OCI-LY7 (cell line): ENCODE results near the gene PODXL.

Experiments used
- EZH2phosphoT487 ChIP-seq: fragments of 200-600 bp; sonication (generic); IDR thresholded peaks from 2 replicates; pipeline ENCODE4 v1.6.1; 2018; ENCODE audit warnings: low read depth, borderline replicate concordance, mild to moderate bottlenecking, mixed run types, antibody characterized with exemption, low read length, moderate library complexity, mixed read lengths
- TF ChIP-seq, protein P1 (sequence below): fragments of 200-600 bp; sonication (generic); conservative IDR thresholded peaks from 2 replicates; pipeline ENCODE4 v1.5.1; 2014; ENCODE audit warnings: mild to moderate bottlenecking, antibody characterized with exemption, low read length, moderate library complexity, mixed read lengths

GRCh38 chr7:131511071-131511470 lies 45.4 kb downstream of the PODXL start:
- TF ChIP-seq, protein P1, sequence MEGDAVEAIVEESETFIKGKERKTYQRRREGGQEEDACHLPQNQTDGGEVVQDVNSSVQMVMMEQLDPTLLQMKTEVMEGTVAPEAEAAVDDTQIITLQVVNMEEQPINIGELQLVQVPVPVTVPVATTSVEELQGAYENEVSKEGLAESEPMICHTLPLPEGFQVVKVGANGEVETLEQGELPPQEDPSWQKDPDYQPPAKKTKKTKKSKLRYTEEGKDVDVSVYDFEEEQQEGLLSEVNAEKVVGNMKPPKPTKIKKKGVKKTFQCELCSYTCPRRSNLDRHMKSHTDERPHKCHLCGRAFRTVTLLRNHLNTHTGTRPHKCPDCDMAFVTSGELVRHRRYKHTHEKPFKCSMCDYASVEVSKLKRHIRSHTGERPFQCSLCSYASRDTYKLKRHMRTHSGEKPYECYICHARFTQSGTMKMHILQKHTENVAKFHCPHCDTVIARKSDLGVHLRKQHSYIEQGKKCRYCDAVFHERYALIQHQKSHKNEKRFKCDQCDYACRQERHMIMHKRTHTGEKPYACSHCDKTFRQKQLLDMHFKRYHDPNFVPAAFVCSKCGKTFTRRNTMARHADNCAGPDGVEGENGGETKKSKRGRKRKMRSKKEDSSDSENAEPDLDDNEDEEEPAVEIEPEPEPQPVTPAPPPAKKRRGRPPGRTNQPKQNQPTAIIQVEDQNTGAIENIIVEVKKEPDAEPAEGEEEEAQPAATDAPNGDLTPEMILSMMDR = no peak
- TF ChIP-seq EZH2phosphoT487 = no peak
